Smooth muscle cell of the brain vasculature (primary cell): ENCODE results near the gene LANCL3.

Source experiments
- DNase-seq: peaks from one replicate; pipeline ENCODE4 v3.0.0-alpha.2; 2012; ENCODE audit warnings: low read depth, low spot score

LANCL3 gene

DNA sequence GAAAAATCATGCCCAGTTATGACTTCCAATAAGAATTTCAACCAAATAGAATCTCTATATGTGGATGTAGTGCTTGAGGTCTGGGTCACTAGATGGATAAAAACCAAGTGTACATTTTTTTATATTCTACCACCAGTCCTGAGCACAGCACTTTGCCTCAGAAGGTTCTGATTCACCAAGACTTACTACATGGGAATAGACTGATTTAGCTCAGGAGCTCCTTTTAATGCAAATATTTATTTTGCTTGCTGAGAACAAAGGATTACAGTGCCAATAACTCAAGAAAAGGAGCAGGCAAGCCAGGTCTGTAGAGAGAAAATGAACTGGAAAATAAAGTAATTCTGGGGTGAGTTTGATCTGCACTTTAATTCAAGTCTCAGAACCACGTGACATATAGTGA, 107.8 kb downstream of the LANCL3 start:
- DNase-seq = no peak

DNA sequence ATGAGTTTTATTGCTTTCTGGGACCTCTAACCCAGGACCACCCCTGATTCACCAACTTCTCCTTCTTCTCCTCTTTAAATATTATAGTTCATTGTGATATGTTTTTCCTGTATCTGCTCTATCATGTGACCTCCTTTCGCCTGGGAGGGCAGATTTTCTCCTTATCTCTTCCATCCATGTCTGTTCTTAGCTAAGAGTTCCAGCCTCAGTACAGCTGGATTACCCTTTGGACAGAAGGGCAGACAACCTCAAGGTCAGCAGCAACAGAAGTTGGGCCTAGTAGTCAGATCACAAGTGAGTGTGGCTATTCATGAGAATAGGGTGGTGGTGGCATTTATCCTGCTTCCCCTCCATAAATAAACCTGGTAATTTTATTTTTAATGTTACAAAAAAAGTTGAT, 108.4 kb downstream of the LANCL3 start:
- DNase-seq = no peak

DNA sequence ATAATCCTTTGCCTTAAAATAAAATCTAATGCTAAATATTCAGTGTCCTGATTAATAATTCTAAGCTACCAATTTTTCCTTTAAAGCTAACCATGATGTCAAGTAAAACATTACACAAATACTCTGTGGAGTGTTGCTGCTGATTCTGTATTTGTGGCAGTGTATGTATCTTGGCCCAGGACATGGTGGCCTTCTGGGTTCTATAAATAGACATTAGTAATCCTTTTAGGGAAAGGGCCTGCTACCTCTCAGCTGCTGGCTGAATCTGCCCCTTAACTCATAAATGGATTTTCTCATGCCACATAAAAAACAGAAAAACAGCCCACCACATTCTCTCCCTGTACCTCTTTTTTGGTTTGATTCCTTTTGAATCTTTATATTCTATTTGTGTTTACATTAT, 113.0 kb downstream of the LANCL3 start:
- no peak for DNase-seq

DNA sequence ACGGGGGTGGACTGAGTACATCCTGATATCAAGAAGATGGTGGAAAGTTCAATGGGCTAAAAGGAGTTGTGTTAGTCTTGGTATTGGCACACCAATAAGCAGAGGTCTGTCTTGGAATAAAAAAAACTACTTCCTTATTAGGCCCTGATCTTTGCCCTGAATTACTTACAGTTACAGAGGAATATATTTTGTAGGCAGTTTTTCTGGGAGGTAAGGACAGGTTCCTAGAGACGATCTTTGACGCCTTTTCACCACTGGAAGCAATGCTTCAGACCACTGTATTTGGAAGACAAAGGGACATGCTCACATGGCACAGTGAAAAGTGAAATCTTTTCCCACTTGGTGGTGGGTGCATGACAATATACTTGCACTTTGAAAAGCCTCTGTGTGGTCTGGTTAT, 113.5 kb downstream of the LANCL3 start:
- no peak for DNase-seq

DNA sequence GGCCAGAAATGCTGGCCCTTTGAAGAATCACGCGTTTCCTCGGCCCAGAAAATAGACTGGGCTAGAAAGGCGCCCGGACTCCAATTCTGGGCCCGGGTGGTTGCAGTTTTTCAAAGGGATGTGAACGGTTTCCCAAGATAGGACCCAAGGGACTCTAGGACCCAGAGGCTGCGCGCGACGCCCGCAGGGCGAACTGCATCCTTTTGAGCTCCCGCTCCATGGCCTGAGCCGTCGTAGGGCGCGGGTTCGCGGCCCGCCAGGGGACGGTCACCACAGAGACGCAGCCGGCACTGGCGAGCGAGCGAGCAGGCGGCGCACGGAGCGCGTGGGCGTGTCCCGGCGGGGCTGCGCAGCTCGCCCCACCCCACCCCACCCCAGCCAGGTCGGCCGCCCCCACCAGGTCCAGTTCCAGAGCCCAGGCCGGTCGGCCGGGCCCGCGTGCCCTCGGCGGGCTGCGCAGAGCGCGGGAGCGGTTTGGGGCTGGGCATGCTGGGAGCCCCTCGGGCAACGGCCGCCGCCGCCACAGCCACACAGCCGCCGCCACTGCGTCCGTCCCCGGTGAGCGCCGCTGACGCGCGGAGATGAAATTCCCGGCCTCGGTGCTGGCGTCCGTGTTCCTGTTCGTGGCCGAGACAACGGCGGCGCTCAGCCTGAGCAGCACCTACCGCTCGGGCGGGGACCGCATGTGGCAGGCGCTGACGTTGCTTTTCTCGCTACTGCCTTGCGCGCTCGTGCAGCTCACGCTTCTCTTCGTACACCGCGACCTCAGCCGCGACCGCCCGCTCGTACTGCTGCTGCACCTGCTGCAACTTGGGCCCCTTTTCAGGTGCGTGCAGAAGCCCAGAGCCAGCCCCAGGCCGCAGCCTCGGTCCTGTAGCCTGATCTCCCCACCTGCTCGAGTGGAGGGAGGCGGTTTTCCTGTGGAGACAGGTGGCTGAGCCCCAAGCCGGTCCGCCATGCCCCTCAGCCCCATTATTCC, 114.2 kb downstream of the LANCL3 start, which contains the start of gene XK:
XK (plus strand) TSS at position 411 of the 979 bp plus-strand sequence; CDS start at position 582, 171 bp downstream.
- DNase-seq = no peak

DNA sequence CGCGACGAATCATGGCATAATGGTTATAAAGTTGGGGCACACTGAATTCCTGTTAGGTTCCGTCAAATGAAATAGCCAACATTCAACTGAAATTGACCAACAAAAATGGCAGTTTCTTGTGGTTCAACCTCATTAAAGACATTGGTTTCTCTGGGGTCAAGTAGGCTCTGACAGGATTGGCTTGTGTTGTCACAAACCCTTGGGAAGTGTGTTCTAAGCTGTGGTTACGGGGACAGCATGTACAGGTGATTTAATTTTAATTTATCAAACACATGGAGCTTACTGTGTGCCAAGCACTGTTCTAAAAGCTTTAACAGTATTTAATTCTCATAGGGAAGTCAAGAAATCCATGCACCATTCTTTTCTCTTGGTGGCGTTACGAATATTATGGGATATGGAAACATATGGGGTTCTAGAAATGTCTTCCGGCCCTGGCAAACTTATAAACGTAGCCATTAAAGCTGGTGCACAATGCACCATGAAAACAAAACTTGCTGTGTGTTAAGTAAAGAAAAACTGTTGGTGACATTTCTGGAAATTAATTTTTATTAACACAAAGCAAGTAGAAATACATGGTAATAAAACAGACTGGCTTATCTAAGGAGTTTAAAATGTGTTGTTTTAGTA, 115.0 kb downstream of the LANCL3 start:
- no peak for DNase-seq

DNA sequence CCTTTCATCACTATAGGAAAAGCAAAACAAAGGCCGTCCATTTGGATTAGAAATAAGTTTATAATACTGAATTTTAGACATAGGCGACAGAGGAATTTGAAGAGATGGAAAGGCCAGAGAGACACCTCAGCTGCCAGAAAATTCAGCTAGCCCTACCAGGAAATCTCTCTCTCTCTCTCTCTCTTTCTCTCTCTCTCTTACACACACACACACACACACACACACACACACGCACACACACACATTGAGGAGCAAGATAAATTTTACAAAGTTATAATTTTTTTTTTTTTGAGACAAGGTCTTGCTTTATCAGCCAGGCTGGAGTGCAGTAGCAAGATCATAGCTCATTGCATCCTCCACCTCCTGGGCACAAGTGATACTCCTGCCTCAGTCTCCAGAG, 115.5 kb downstream of the LANCL3 start:
- DNase-seq = no peak

DNA sequence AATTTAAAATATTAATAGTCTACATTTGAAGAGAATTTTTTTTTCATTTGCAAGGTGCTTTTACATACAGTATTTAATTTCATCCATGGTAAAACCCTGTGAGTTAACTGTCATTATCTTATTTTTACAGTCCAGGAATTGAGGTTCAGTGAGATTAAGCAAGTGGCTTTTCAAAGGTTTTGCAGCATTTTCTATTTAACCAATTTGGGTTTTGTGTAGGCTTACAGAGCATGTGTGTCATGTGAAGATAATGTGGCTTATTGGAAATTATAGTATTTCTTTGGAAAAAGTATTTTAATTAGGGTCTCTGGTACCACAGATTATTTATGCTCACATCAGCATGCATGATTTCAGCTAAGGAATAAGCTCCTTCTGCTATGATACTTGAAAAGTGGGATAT, 118.7 kb downstream of the LANCL3 start:
- DNase-seq = no peak

DNA sequence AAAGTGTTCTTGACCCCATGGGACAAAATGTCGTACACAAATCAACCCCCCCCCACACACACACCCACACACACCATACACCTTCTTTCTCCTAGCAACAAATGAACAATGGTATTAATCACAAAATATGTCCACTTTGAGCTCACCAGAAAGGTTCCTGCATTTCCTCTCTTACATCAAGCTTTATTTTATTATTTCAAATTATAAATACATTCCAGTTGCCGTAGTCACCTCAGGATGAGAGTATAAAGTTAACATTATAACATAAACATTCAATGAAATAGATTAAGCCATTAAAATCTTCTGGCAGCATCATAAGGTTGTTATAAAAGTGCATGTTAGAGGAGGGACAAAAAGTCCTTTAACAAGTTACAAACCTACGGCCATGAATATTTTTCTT, 121.5 kb downstream of the LANCL3 start:
- no peak for DNase-seq

DNA sequence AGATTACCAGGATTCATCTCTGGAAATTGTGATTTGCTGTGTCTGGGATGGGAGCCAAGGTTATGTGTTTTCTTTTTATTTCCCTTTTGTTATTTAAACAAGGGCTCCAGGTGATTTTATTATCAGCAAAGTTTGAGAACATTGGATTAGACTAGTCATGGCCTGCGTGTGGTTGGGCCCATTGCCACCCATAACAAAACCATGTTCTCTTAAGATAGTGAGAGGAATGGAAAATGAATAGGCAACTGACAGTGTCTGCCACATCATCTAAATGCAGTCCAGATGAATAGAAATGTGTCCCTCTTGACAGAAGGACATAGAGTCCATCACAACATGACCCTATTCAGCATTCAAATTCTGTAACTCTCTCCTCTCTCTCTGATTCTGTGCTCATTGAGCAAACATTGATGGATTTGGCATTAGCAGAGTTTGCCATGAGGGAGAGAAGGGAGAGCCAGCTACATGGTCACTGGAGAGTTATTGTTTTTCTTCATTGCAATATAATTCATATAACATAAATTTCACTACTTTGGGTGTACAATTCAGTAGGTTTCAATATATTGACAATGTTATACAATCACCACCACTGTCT, 125.8 kb downstream of the LANCL3 start:
- no peak for DNase-seq

DNA sequence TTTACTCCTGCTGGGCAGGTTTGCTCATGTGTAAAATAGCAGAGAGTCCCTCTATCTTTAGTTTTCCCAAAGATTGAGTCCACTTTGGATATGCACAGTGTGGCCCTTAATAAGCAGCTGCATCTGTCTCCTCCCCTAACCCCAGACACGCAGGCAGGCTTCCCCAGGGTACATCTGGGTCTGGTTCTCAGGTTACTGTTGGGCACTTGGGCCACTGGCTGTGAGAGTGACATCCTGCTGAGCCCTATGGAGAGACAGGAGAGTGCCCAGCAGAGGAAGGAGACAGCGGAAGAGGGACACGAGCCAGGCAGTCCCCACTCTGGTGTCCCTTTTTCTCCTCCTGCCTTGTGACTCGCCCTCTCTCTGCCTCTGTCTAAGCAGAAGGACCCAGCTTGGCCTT, 130.1 kb downstream of the LANCL3 start:
- DNase-seq = no peak

DNA sequence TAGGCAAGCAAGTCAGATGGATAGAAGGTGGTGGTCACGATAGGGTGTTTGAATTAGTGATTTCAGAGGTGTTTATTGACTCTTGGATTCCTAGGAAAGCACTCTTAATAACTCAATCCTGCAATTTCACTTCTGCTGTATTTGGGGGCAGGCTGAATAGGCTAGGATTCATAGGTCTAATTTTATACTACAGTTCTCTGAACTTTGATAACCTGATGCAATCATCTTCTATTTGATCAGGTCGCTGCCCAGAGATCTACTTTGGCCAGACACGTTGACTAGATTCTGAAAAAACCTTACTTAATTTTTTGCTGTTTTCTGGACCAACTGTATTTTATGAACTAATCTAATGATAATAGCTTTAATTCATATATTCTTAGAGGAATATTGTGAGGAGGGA, 140.5 kb downstream of the LANCL3 start:
- DNase-seq = no peak

DNA sequence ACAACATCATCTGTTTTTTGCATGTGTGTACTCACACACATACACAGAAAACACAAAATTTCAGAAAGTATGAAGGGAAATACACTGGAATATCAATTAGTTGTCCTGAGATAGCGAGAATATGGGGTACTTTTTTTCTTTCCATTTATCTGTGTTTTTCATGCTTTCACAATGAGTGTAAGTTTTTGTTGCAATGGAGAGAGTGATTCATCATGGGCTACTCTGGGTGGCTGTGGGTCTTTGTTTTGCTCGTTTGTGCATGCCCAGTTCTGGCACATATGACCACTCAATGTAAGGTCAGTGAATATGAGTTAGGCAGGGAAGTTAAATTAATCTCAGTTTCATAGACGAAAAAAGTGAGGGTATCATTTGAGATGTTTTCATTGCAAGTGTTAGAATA, 141.0 kb downstream of the LANCL3 start:
- DNase-seq = no peak

DNA sequence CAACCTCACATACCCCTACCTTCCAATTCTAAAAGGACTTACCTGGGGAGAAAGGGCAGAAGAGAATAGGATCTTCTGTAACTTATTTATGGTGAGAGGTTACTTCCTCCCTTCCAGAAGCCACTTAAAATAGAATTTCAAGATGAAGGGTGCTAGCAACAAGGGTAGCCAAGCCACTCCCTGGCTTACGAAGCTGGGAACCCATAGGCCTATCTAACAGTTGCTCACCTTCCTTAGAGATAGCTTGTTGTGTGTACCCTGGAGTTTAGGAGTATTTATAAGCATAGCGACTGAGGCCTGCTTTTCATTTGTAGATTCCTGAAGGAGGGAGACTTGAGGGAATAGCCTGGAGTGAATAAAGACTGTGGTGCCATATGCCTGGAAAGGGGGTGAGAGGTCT, 143.0 kb downstream of the LANCL3 start:
- no peak for DNase-seq

DNA sequence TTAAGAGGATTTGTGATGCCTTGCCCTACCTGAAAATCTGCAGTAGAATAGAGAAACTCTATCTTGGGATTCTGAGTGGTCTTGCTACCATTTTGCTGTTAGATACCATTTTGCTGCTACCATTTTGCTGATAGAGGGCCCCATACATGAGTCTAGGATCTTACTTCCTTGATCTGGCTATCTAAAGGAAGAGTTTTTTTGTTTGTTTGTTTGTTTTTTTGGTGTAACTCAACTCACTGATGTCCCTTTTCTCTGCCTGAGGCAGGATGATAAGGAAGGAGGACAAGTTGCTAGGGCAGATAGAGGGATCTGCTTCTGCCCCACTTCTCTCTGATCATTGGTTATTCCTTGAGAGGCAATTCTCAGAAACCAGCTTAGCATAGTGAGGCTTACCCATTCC, 145.1 kb downstream of the LANCL3 start:
- DNase-seq = no peak

DNA sequence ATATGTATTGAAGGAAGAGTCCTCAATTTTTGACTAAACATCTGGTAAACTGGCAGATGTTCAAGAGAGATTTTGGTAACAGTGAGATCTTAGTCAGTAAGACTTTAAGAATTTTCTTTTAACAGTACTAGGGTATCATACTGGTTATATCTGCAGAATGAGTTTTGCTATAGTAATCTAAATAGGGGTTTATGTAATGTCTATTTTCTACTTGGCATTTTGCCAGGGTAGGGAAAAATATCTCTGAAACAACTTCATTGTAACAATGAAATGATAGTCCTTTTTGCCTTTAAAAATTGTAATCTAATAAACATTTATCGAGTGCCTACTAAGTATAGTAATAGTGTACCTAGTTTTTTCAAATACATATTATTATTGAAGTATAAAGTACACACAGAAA, 146.2 kb downstream of the LANCL3 start:
- DNase-seq = no peak

DNA sequence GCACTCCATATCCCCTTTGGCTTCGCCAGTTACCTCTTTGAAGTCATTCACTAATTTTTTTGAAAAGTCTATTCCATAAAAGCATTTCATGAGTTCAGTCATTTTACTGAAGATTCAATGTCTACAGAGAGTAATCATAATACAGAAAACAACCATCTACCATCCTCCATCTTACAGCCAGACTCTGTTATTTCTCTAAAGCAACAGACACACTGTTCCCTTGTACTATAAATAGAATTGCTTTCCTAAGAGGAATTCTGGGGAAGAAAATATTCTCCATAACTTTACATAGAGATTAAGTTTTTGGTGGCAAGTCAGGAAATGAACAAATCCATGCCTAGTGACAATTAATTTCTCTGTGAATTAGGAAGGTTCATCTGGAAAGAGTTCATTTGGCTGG, 151.1 kb downstream of the LANCL3 start:
- DNase-seq = no peak

DNA sequence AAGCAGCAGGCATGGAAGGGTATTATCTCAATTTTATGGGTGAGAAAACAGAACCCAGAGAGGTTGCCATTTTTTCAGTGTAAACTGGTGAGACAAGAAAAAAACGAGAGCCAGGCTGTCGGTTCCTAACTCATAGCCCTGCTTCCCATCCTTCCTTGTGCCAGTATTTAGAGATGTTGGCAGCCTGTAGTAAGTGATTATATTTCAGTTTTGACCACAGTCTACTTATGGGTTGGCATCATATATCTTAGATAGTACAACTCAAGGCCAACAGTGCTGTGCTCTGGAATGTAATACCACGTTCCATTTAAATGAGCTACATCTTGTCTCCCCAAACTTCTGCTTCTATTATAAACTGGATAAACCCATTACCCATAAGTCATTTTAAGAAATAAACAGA, 154.9 kb downstream of the LANCL3 start:
- no peak for DNase-seq
